Neuron (in vitro differentiated cells): ENCODE data around the gene HOXB1.

Source experiments
- H2AFZ ChIP-seq: one replicate; pipeline ENCODE4 v1.6.1; 2013; ENCODE audit warnings: low read depth, mild to moderate bottlenecking, inconsistent platforms, low read length, moderate library complexity
- H3K27me3 ChIP-seq: one replicate; pipeline ENCODE4 v1.6.1; 2013; ENCODE audit warnings: low read length; ENCODE audit not compliant: insufficient read depth
- H3K36me3 ChIP-seq: one replicate; pipeline ENCODE4 v1.6.1; 2013; ENCODE audit warnings: low read length; ENCODE audit not compliant: insufficient read depth
- H3K4me1 ChIP-seq: one replicate; pipeline ENCODE4 v1.6.1; 2013; ENCODE audit warnings: low read length; ENCODE audit not compliant: insufficient read depth
- H3K4me3 ChIP-seq: 2 replicates; pipeline ENCODE4 v1.5.1; 2013; ENCODE audit warnings: mild to moderate bottlenecking, low read length, moderate library complexity
- H3K9me3 ChIP-seq: one replicate; pipeline ENCODE4 v1.6.1; 2013; ENCODE audit warnings: low read length

HOXB1 gene

DNA sequence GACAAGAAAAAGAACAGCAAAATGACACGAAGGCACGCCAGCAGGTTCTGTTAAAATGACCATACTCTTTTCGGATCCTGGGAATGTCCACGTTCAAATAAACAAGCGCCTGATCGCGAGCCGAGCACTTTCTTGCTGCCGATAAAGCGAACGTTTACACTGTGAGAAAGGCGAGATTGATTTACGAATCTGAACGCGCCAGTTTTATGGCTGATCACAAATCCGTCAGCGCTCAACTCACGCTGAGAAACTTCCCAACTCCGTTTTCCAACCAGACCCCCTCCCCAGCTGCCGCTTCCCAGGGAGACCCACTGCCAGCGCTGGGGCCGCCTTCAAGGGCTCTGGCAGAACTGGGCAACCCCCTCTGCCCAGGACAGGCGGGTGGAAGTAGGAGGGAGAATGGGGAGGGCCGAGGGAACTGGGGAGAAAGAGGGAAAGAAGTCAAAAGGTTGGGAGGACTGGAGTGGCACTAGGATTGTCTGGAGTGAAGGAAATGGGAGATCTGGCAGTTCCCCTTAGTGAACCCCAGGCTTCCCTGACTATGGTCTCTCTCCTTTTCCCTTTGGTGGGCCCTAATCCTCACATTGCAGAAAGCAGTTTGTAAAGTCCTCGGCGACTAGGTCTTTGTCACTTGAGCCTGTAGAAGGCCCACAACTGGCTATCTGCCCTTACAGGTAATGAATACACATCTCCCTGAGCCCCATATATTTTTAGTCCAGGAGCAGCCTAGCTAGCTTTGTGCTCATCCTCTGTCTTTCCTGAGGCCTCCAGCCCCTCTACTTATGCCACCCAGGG is 40.4 kb upstream of the HOXB1 start:
- Histone ChIP-seq H3K36me3 (no peaks in the 10 kb centered on the region), H3K4me3 (no peak overlapping the region), H3K9me3 (no peaks in the 10 kb centered on the region), H3K27me3 (peaks cover 100% of the 10 kb centered on the region), H3K4me1 (no peaks in the 10 kb centered on the region), H2AFZ (no peak overlapping the region)

- Histone ChIP-seq H3K36me3 (no peaks in the 10 kb centered on the region), H3K4me1 (no peaks in the 10 kb centered on the region), H3K27me3 (peaks cover 100% of the 10 kb centered on the region), H3K9me3 (no peaks in the 10 kb centered on the region), H2AFZ (no peak overlapping the region), H3K4me3 (no peak overlapping the region)
Measured at GRCh38 chr17:48570325-48571023, 39.7 kb upstream of the HOXB1 start.

GRCh38 chr17:48569674-48570324 is 39.0 kb upstream of the HOXB1 start:
- Histone ChIP-seq H3K27me3 (peaks cover 100% of the 10 kb centered on the region), H3K4me3 (no peak overlapping the region)

DNA sequence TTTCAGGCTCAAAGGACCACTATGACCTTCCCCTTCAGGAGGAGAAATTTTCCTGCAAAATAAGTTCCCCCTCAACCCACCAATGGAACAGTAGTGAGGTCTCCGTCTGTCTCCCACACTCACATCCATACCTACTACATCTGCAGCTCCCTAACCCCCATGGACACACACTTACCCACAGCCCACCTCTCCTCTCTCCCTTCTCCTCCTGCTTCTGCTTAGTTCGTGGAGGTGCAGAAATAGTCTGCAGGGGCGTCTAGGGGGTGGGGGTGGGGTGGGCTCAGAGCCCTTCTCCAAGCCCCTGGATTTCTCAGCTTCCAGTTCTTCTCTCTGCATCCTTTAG is 38.4 kb upstream of the HOXB1 start:
- H3K36me3 ChIP-seq: no peaks in the 10 kb centered on the region
- no peak overlapping the region for H2AFZ ChIP-seq
- no peaks in the 10 kb centered on the region for H3K4me1 ChIP-seq
- H3K27me3 ChIP-seq: peaks cover 99% of the 10 kb centered on the region
- no peaks in the 10 kb centered on the region for H3K9me3 ChIP-seq
- no peak overlapping the region for H3K4me3 ChIP-seq

More at GRCh38 chr17:48569674-48570324, 39.0 kb upstream of the HOXB1 start:
- H2AFZ ChIP-seq: no peak overlapping the region
- no peaks in the 10 kb centered on the region for H3K4me1 ChIP-seq
- no peaks in the 10 kb centered on the region for H3K36me3 ChIP-seq
- H3K9me3 ChIP-seq: no peaks in the 10 kb centered on the region

GRCh38 chr17:48568499-48569239 is 37.9 kb upstream of the HOXB1 start:
- Histone ChIP-seq H3K9me3 (no peaks in the 10 kb centered on the region), H3K4me1 (no peaks in the 10 kb centered on the region), H3K27me3 (peaks cover 96% of the 10 kb centered on the region), H3K36me3 (no peaks in the 10 kb centered on the region), H2AFZ (no peak overlapping the region), H3K4me3 (no peak overlapping the region)

DNA sequence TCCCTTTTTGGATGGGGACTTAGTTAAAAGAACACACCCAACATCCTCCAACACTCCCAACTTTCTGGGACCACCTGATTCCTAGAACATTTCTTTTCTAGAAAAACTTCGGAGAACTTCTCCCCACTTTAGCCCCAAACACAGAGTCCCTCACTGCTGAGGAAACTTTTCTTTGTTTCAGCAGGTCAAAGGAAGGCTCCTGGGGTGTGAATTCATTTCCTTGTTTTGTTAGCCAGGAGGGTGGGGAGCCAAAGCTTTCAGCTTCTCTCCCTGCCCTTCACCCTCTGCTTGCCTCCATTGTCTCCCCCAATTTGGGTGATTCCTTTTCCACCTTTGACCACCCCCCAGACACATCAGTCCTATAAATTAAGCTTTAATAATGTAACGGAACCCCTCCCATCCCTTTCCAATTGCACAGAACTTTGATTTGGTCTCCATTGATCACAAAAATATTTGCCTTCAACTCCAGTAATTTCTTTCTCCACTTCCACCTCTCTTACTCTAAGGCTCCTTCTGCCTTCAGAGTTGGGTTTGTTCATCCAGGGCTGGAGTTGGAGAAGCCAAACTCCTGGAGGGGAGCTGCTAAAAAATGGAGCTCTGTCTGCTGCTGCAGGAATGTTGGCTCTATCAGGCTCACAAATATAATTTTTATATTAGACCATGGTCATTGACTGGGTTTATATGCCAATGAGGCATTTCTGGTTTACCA is 37.0 kb upstream of the HOXB1 start:
- no peaks in the 10 kb centered on the region for H3K4me1 ChIP-seq
- H3K36me3 ChIP-seq: no peaks in the 10 kb centered on the region
- H2AFZ ChIP-seq: no peak overlapping the region
- H3K27me3 ChIP-seq: peaks cover 96% of the 10 kb centered on the region
- no peaks in the 10 kb centered on the region for H3K9me3 ChIP-seq
- no peak overlapping the region for H3K4me3 ChIP-seq

DNA sequence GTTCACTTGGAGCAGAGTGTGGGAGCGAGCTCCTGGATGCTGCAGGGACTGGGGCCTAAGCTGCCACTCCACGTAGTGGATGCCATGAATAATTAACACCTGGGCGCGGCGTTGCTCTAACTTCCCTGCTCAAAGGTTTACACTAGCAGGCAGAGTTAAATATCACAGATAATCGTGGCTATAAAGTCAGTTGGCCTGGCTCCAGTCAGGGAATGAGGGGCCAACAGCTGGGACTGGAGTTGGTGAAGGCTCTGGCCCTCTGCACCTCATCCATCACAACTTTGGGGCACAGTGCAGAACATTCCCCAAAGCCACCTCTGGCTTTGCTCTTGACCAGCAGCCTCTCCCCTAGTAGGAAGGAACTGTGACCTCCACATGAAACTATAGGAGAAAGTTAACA is 36.4 kb upstream of the HOXB1 start:
- H3K4me3 ChIP-seq: no peak overlapping the region
- H3K4me1 ChIP-seq: no peaks in the 10 kb centered on the region
- no peaks in the 10 kb centered on the region for H3K9me3 ChIP-seq
- H3K36me3 ChIP-seq: no peaks in the 10 kb centered on the region
- no peak overlapping the region for H2AFZ ChIP-seq
- H3K27me3 ChIP-seq: peaks cover 96% of the 10 kb centered on the region

GRCh38 chr17:48566717-48567116 is 35.9 kb upstream of the HOXB1 start:
- no peak overlapping the region for H3K4me3 ChIP-seq
- no peaks in the 10 kb centered on the region for H3K9me3 ChIP-seq
- H3K27me3 ChIP-seq: peaks cover 96% of the 10 kb centered on the region
- H2AFZ ChIP-seq: no peak overlapping the region
- no peaks in the 10 kb centered on the region for H3K36me3 ChIP-seq
- no peaks in the 10 kb centered on the region for H3K4me1 ChIP-seq

GRCh38 chr17:48565925-48566710 is 35.3 kb upstream of the HOXB1 start:
- Histone ChIP-seq H3K36me3 (no peaks in the 10 kb centered on the region), H3K9me3 (no peaks in the 10 kb centered on the region), H3K27me3 (peaks cover 96% of the 10 kb centered on the region), H3K4me3 (no peak overlapping the region), H2AFZ (no peak overlapping the region), H3K4me1 (no peaks in the 10 kb centered on the region)

DNA sequence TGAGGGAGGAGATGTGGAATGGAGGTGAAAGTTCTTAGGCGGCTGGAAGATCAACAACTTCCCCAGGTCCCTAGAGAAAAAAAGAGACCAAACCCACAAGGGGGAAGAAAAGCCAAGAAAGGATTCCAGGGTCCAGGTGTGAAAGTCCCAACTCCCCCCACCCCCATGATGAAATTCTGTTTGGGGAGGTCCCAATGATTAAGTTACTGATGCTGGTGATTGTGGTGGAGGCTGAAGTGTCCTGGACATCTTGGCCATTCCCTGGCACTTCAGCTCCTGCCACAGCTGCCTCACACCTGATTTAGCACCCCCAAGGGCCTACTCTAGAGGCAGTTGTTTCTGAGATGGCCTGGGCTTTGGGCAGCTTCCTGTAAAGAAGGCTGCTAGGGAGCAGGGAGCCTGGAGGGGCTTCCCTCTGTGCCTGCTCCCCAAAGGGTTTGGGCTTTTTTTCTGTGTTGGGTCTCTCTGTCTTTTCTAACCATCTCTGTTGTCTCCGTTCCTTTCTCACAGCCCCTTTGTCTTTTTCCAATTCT is 34.3 kb upstream of the HOXB1 start:
- Histone ChIP-seq H3K27me3 (peaks cover 95% of the 10 kb centered on the region), H3K4me3 (no peak overlapping the region), H3K4me1 (no peaks in the 10 kb centered on the region), H2AFZ (no peak overlapping the region), H3K9me3 (no peaks in the 10 kb centered on the region), H3K36me3 (no peaks in the 10 kb centered on the region)

- Histone ChIP-seq H3K27me3 (peaks cover 95% of the 10 kb centered on the region), H3K4me3 (no peak overlapping the region), H3K9me3 (no peaks in the 10 kb centered on the region), H3K36me3 (no peaks in the 10 kb centered on the region), H2AFZ (no peak overlapping the region), H3K4me1 (no peaks in the 10 kb centered on the region)
Measured at GRCh38 chr17:48564188-48565021, 33.6 kb upstream of the HOXB1 start.
